Forelimb muscle (tissue), 1 donor: Measurements from ENCODE around the gene WWC2. TPM values are rescaled to one million over a fixed set of nuclear protein-coding genes. Genes with fewer than 3 reads are reported as not detected.
"Not testable (repeated sequence)": the region's sequence is repeated elsewhere in the genome, so short reads cannot be mapped to it uniquely, and the experiment has no call there.

Experiments used
- DNase-seq: peaks from one replicate; pipeline ENCODE4 v3.0.0-alpha.2; 2013; ENCODE audit warnings: low read depth
- polyA plus RNA-seq: library from polyadenylated mRNA; unstranded; fragments of 120-200 nt; gene quantifications from one replicate; pipeline ENCODE4 v1.2.1, GENCODE V29; 2013; ENCODE audit not compliant: insufficient read length

The WWC2 gene
- polyA plus RNA-seq, 1 donor, result 18.3 TPM

DNA sequence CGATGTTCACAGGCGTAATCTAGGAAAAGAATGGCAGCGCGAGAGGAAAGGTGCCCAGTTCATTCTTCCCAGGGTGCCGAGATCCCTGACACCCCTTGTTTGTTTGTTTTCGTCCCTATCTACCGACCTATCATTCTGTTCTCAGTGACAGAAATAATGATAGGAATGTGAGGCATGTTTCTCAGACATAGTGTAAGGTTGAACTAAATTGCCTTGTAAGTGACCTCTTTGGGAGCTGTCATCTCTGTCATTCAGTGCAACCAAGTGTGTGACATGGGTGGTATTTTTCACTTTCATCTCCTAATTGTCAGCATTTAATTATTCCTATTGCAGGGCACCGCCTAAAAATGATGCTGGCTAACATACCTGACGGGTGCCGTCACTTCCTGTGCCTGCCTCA is 196.7 kb downstream of the WWC2 start:
- DNase-seq, result no peak

DNA sequence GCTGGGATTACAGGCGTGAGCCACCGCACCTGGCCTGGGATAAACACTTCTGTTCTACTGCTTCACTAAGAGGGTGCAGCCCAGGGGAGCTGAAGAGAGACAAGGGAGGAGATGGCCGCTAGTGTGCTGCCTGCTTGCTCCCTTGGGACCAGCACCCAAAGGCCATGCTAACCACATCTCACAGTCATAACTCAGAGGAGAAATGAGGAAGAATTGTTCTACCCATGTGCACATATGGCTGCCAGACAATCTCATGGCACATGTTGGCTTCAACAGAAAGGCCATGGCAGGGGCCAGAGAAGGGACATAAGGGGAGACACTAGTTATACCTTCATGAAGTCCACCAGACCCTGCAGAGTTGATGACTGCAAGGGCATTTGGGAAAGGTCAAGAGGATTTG is 198.6 kb downstream of the WWC2 start:
- no peak for DNase-seq

DNA sequence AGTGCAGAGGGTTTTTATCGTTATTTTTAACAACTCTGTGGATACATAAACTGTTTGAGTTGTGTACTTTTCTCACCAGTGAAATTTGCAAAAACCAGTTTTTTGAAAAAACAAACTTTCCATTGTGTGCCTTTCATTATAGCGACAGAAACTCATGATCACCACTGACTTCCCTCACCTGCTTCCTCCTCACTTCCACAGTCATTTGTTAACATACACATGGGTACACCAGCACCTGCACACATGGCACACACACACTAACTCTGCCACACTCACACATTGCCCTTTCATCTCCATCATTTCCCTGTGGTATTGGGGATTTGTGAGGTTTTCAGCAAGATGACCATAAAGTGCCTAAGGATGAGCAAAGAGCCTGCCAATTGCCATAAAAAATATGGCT is 200.4 kb downstream of the WWC2 start:
- DNase-seq, result no peak

GRCh38 chr4:183300070-183300469 is 201.0 kb downstream of the WWC2 start:
- DNase-seq, result peak; percentile 5

- peak; percentile 6 for DNase-seq
These were observed 201.6 kb downstream of the WWC2 start for GRCh38 chr4:183300655-183301054.

DNA sequence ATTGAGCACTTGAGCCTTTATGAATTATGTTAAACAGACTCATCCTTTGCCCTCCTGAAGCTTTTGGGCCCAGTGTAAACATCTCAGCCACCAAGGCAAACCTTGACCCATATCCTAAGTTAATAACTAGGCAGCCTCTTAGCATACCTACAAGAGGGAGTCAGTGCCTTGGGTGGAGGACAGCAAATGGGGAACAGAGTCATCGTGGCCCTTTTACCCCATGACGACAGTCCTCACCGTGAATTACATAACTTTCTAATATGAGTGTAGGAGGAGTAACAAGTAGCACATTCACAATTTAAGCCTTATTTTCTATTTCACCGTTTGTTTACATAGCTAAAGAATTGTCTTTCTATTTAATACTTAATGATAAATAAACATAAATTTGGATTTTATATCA is 204.2 kb downstream of the WWC2 start:
- no peak for DNase-seq

DNA sequence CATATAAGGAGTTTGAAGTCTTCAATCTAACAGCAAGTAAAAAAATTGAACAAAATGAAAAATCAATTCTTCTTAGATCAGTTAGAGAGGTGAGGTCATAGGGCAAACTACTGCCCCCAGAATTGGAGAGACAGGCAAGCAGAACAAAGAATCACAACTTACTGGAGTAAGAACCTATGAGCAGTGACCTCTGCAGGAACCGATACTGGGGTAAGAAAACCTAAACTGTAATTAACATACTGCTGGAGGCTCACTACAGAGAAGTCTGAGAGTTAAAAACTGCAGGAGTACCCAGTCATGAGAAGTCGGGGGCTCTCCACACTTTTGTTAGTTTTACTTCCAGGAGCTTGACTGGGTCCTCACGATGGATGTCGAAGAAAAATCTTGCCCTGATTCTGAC is 205.0 kb downstream of the WWC2 start:
- DNase-seq, result no peak

GRCh38 chr4:183304538-183304937 is 205.5 kb downstream of the WWC2 start:
- DNase-seq, result no peak

GRCh38 chr4:183306811-183307210 is 207.8 kb downstream of the WWC2 start:
- DNase-seq, result no peak

DNA sequence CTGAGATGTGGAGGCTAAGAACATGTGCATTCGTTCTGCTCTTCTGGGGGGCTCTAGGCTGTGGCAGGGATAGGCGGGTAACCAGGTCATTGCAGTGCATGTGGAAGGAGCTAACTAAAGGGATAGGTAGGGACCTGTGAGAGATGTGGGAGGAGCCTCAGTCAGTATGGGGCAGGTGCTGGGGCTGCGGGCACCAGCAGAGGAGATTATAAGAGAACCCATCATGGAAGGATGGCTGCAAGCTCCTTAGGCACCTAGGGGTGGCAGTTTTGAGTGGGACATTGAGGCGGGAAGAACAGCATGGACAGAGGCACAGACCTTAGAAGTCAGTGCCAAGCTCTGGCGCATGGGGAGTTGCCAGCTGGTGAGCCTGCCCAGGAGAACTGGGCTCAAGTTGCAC is 213.8 kb downstream of the WWC2 start:
- DNase-seq, result no peak

GRCh38 chr4:183314336-183314735 is 215.3 kb downstream of the WWC2 start:
- DNase-seq, result no peak

DNA sequence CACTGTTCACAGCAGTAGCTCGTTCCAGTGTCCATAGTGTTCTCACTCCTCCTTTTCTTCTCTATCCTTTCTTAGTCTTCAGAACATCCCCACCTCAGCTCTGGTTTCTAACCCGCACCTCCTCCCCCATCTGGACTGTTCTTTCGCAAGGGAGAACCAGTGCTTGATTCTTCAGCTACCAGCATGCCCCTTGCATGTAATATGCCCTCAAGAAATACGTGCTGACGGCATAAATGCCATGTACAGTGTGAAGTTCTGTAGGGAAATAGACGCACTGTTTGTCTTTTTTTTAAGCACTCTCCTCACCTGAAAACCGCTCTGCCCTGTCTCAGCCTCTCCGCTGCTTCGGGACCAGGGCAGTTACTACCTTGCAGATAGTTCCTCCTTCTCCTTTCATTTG is 215.7 kb downstream of the WWC2 start:
- no peak for DNase-seq

DNA sequence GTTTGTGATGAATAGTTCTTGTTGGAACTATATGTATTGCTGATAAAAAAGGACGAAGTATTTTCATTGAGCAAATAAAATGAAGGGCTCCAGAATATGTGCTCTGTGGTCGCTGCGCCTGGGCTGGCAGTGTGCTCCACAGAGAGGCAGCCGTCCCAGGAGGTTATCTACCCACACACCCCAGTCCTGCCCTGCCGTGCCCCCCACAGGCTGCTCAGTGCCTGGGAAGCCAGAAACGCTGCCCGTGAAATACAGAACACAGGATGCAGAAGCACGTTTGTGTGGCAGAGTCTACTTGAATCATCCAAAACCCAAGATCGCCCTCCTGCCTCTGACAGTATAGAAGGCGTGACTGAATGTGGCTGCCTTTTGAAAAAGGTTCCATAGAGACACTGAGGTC is 219.6 kb downstream of the WWC2 start:
- DNase-seq, result no peak

DNA sequence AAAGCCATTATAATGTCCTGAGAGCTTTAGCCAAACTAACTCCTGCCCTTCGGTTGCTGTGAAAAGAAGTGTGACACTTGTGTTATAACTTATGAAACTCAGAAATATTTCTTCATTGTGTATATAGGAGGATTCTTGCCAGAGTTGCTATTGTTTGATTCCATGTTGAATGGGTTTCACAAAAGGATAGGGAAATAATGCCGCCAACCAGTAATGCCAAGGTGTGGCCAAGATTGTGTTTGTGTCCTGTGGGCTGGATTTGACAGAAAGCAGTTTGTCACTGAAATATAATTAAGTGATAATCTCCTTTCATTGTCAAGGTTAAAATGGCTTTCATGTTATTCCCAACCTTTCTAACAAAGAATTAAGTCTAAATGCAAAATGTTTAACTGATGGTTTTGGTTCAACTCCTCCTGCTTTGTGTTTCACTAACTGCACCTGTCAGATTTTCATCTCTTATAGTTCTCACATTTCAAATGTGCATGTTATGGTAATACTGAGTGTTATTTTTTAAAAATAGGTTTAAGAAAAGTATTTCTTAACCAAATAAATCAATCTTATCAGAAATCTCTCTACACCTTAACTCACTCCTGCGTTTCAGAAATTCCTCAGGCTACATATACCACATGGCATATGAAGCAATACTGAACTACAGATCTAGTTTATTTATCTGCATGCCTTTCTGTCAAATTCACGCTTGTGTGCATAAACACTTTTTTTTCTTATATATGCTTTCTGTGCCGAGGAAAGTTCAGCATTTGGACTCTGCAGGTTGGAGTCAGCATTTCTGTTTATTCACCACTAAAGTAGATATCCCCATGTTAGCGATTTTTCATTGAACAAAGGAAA is 221.4 kb downstream of the WWC2 start, which contains the start of gene CLDN22:
Gene CLDN22 (minus strand): TSS at position 66 of the 849 bp plus-strand sequence. CDS start 58 bp downstream, at position 8.
- no peak for DNase-seq

DNA sequence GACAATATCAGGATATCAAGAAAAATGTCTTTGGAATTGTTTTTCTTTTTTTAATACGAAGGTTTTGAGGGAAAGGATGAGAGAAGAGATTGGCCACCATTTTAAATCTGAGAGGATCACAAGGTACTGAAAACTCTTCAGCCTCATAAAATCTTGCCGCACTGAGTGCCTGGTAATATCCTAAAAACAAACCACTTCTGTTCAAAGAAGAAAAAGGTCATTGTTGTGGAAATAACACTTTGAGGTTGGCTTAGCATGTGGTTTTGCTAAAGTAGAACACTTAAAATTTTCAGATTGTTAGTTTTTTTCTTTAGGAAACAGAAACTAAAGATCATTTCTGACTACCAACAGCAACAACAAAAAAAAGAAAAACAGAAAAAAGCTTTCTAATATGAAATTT is 222.0 kb downstream of the WWC2 start:
- DNase-seq, result no peak

- DNase-seq, result no peak
These were observed 222.5 kb downstream of the WWC2 start for GRCh38 chr4:183321516-183321915.

GRCh38 chr4:183322326-183322725 is 223.3 kb downstream of the WWC2 start, which contains the start of gene CLDN24:
Gene CLDN24, minus strand, starts transcription at chr4:183322426. Its CDS starts 0 bp downstream, at chr4:183322426.
- DNase-seq, result no peak

DNA sequence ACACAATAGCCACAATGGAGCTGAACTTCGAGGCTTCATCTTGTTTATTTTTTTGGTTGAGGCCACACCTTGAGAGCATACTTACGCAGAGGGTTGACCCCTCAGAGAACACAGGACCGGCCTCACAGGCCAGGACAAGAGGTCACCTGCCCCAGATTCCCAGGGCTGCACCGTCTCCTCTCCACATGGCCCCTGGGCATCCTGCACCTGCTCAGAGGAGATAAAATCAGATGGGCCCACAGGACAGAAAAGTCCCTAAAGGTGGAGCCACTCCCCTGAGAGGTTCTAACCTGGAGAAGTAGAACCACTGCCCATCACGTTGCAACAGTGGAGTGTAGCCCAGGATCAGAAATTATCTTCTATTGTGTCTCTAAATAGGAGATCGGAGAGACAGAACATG is 224.2 kb downstream of the WWC2 start:
- no peak for DNase-seq

DNA sequence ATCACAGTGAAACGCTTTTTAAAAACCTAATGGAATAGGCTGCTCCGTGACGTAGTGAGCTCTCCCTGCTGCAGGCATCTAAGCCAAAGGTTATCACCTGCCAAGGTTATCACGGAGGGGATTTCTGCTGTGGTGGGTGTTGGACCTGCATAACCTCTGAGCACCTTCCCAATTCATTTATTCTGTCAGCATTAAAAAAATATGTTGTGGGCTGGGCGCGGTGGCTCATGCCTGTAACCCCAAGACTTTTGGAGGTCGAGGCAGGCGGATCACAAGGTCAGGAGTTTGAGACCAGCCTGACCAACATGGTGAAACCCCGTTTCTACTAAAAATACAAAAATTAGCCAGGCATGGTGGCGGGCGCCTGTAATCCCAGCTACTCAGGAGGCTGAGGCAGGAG is 225.0 kb downstream of the WWC2 start:
- not testable (repeated sequence) for DNase-seq

- no peak for DNase-seq
These were observed 225.6 kb downstream of the WWC2 start for GRCh38 chr4:183324619-183325018.

GRCh38 chr4:183326387-183326786 is 227.3 kb downstream of the WWC2 start:
- DNase-seq, result not testable (repeated sequence)

- no peak for DNase-seq
These were observed 227.8 kb downstream of the WWC2 start for GRCh38 chr4:183326853-183327252.

DNA sequence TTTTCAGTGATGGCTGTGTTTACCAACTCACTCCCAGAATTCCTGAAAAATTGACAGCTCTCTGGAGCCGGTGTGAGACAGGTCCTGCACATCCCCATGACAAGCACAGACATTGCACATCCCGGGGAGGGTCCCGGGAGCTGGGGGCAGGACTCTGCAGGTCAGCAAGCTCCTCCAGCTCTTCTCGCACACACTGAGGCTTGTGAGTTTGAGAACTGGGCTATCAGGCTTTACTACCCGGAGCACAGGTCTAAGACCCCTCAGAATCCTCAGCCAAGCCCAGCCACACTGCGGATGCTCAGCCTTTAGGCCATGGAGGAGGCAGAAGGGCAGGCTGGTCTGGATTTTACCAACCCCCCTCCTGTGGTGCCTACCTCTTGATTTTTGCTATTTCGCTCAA is 228.8 kb downstream of the WWC2 start:
- DNase-seq, result no peak

DNA sequence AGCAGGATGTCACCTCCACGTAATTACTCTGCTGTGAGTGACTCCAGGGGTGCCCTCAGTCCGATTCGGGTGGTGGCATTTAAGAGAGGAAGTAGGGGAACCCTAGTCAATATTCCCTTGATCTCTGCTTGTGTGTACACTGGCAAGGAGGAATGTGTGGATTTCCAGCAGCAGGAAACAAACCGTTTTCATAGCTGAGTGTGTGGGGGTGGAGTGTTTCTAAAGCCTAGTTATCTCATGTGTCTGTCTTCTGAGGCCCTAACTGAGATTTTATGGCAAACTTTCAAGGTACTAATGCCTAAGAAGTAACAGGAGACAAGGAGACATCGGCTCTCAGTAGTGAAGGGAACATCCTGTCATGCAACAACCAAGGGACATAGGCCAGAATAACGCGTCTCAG is 229.8 kb downstream of the WWC2 start:
- DNase-seq, result no peak
